Measurements from ENCODE around the gene ARFGAP3. TPM values are rescaled to one million over a fixed set of nuclear protein-coding genes. Genes with fewer than 3 reads are reported as not detected.

The ARFGAP3 gene
- total RNA-seq, 4 donors from 2014 or later = 28.2 to 43.8 (median 36.0) TPM

DNA sequence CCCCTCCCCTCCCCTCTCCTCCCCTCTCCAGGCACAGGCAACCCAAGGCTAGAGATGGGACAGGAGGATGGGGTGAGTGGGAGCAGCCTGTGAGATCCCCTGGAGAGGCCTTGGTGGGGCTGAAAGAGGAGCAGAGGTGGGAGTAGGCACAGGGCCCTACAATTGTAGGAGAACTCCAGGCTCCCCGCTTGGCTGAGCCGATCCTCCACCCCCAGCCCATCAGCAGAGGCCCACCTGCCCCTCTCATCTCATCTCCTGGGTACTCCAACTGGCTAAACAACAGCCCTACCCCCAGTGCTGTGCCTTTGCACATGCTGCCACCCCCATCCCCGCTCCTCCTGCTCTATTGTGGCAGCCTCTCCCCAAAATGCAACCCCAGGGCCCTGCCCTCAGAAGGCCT, 84.4 kb downstream of the ARFGAP3 start:
- H3K4me1 ChIP-seq = peaks cover 0 to 7% of the 10 kb centered on the region in 2 donors
- H3K9me3 ChIP-seq = no peaks in the 10 kb centered on the region
- DNase-seq (no peak), ATAC-seq (no peak)
- intact Hi-C loops (cut with DNase I; ENCODE audit: low total_unique reads) (no loop called here), in situ Hi-C loops (cut with MboI; ENCODE audit: low sequenced_read_pairs in 4 of 4) (loop anchor here in 1 of 4 donors (10.0 kb wide), 1 partner anchor 108 kb away; no protein-coding TSS in a partner anchor)
- TF ChIP-seq POLR2A (IDR thresholded peaks at IDR 0.05) = no peak
- H3K36me3 ChIP-seq = no peaks in the 10 kb centered on the region
- no peak overlapping the region for H3K4me3 ChIP-seq
- no peak overlapping the region for H3K27ac ChIP-seq
- no peaks in the 10 kb centered on the region for H3K27me3 ChIP-seq

DNA sequence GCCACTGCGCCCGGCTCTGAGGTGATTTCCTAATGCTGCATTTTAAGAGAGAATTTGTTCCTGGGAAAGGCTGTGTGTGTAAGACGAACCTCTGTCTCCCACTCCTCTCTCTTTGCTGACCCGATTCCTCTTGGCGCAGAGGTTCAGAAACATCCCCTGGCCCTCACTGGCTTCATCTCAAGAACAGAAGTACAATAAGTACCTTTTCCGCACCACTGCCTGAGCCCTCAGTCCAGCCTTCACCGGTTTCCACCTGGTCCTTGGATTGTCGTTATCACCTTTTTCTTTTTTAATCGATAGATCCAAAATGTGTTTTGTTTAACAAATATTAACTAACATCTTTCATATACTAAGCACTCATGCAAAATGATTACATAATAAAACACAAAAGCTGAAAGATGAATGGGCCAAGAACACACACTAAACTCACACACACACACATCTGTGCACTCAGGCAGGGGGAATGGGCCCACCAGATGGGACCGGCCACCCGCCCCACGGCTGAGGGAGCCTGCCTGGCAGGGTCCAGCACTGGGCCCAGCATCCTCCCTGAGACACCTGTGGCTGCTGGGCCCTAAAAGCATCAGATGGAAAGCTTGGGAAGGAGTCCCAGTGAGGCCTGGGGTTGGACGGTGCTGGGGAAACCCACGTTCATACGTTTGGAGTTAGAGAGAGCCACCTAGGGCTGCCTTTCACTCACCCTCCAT, 86.0 kb downstream of the ARFGAP3 start:
- no peak for TF ChIP-seq POLR2A (IDR thresholded peaks at IDR 0.05)
- TF ChIP-seq, protein P1, sequence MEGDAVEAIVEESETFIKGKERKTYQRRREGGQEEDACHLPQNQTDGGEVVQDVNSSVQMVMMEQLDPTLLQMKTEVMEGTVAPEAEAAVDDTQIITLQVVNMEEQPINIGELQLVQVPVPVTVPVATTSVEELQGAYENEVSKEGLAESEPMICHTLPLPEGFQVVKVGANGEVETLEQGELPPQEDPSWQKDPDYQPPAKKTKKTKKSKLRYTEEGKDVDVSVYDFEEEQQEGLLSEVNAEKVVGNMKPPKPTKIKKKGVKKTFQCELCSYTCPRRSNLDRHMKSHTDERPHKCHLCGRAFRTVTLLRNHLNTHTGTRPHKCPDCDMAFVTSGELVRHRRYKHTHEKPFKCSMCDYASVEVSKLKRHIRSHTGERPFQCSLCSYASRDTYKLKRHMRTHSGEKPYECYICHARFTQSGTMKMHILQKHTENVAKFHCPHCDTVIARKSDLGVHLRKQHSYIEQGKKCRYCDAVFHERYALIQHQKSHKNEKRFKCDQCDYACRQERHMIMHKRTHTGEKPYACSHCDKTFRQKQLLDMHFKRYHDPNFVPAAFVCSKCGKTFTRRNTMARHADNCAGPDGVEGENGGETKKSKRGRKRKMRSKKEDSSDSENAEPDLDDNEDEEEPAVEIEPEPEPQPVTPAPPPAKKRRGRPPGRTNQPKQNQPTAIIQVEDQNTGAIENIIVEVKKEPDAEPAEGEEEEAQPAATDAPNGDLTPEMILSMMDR (IDR thresholded peaks at IDR 0.05 in 4 of 5, conservative IDR thresholded peaks at IDR 0.05 in 1 of 5) = no peak
- Histone ChIP-seq H3K27ac (no peak overlapping the region), H3K9me3 (no peaks in the 10 kb centered on the region), H3K27me3 (no peaks in the 10 kb centered on the region), H3K36me3 (no peaks in the 10 kb centered on the region), H3K4me3 (no peak overlapping the region), H3K4me1 (peaks cover 0 to 7% of the 10 kb centered on the region in 2 donors)
- in situ Hi-C loops (cut with MboI; ENCODE audit: low sequenced_read_pairs in 4 of 4) = loop anchor here in 1 of 4 donors (10.0 kb wide), 1 partner anchor 106 kb away; no protein-coding TSS in a partner anchor
- ATAC-seq (no peak), DNase-seq (no peak)
- intact Hi-C loops (cut with DNase I; ENCODE audit: low total_unique reads) = no loop called here

DNA sequence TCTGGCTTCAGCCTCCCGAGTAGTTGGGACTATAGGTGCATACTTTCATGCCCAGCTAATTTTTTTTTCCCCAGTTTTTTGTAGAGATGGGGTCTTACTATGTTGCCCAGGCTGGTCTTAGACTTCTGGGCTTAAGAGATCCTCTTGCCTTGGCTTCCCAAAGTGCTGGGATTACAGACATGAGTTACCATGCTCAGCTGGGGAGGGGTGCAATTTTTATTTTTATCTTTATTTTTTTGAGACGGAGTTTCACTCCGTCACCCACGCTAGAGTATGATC, 86.7 kb downstream of the ARFGAP3 start:
- Histone ChIP-seq H3K36me3 (no peaks in the 10 kb centered on the region), H3K4me3 (no peak overlapping the region), H3K27ac (no peak overlapping the region), H3K27me3 (no peaks in the 10 kb centered on the region), H3K9me3 (no peaks in the 10 kb centered on the region), H3K4me1 (peaks cover 0 to 7% of the 10 kb centered on the region in 2 donors)
- in situ Hi-C loops (cut with MboI; ENCODE audit: low sequenced_read_pairs in 4 of 4) (loop anchor here in 1 of 4 donors (10.0 kb wide), 1 partner anchor 106 kb away; no protein-coding TSS in a partner anchor), intact Hi-C loops (cut with DNase I; ENCODE audit: low total_unique reads) (no loop called here)
- TF ChIP-seq, protein P1 (IDR thresholded peaks at IDR 0.05 in 4 of 5, conservative IDR thresholded peaks at IDR 0.05 in 1 of 5) = no peak
- TF ChIP-seq POLR2A (IDR thresholded peaks at IDR 0.05) = no peak
- DNase-seq (no peak), ATAC-seq (no peak)

DNA sequence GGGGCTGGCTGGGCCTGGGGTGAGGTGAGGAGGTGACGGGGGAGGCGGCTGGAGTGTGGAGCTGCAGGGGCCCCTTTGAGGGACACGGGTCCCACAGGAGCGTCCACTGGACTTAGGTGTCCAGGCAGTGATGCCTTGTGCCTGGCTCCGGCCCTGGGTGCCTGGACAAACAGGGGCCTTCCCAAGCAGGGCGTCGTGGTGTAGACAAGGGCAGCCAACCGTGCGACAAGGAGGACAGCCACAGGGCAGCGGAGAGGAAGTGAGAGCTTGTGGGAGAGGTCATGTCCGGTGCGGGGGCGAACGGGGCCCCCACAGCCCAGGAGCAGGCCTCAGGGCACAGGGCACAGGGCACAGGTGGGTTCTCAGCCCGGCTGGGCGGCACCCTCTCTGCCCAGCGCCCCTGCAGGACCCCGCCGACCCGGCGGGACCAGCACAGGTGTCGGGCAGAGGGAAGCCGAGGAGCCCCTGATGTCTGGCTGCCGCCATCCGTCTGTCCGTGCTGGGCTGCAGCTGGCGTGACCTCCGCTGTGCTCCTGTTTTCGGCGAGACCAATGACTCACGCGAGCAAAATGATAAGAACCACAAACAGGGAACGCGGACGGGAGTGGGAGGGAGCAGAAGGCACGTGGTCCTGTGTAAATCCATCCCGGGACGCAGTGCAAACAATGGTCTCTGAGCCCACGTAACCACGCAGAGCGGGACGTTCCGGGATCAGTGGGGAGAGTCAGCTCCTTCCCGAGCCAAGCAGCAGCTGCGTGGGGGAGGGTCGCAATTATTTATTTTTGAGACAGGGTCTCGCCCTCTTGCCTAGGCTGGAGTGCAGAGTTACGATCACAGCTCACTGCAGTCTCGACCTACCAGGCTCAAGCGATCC, 87.3 kb downstream of the ARFGAP3 start:
- DNase-seq = no peak
- H3K4me3 ChIP-seq = peak overlapping the region in 3 of 4 donors; percentile 25 to 38 (median 28)
- in situ Hi-C loops (cut with MboI; ENCODE audit: low sequenced_read_pairs in 4 of 4) = loop anchor here in 1 of 4 donors (10.0 kb wide), 1 partner anchor 105 kb away; no protein-coding TSS in a partner anchor

More for the DNA sequence above, 87.3 kb downstream of the ARFGAP3 start:
- Histone ChIP-seq H3K27ac (no peak overlapping the region), H3K27me3 (no peaks in the 10 kb centered on the region), H3K36me3 (no peaks in the 10 kb centered on the region), H3K4me1 (peaks cover 0 to 7% of the 10 kb centered on the region in 2 donors), H3K9me3 (no peaks in the 10 kb centered on the region)
- intact Hi-C loops (cut with DNase I; ENCODE audit: low total_unique reads) = no loop called here
- TF ChIP-seq, protein P1 (IDR thresholded peaks at IDR 0.05 in 4 of 5, conservative IDR thresholded peaks at IDR 0.05 in 1 of 5) = no peak
- TF ChIP-seq POLR2A (IDR thresholded peaks at IDR 0.05) = no peak
- peak; percentile 42 to 68 for ATAC-seq
